Keratinocyte (primary cell): ENCODE data around the gene SMLR1. TPM values are rescaled to one million over a fixed set of nuclear protein-coding genes. Genes with fewer than 3 reads are reported as not detected.

Source experiments
- DNase-seq: peaks from one replicate; pipeline ENCODE4 v3.0.0-alpha.2; 2011; ENCODE audit warnings: low read depth, missing footprints, low spot score
- FAIRE-seq: peaks from 2 replicates; lab custom pipeline; 2011; peaks lifted over from hg19 to GRCh38; lab: Jason Lieb, UNC
- H2AFZ ChIP-seq: 2 replicates; pipeline ENCODE4 v1.6.0; 2012; ENCODE audit warnings: low read length, control low read depth, inconsistent platforms; ENCODE audit not compliant: control insufficient read depth
- H3K27ac ChIP-seq: 2 replicates; pipeline ENCODE4 v1.5.1; 2011; ENCODE audit warnings: low read length; ENCODE audit not compliant: control insufficient read depth, insufficient read depth
- H3K27me3 ChIP-seq: 3 replicates; pipeline ENCODE4 v1.6.0; 2011; ENCODE audit warnings: low read length; ENCODE audit not compliant: control insufficient read depth, insufficient read depth; ENCODE audit errors: extremely low read depth
- H3K36me3 ChIP-seq, 2 experiments: 2 replicates in 1 of 2; 3 replicates in 1 of 2; pipeline ENCODE4 v1.5.1; 2011; ENCODE audit warnings: low read length in 2 of 2, mild to moderate bottlenecking in 1 of 2; ENCODE audit not compliant: control insufficient read depth in 2 of 2, insufficient read depth in 2 of 2; ENCODE audit errors: extremely low read depth in 1 of 2
- H3K4me1 ChIP-seq: 3 replicates; pipeline ENCODE4 v1.5.1; 2011; ENCODE audit warnings: low read length; ENCODE audit not compliant: control insufficient read depth, insufficient read depth; ENCODE audit errors: extremely low read depth
- H3K4me2 ChIP-seq: 3 replicates; pipeline ENCODE4 v1.6.0; 2011; ENCODE audit warnings: low read depth, low read length; ENCODE audit not compliant: control insufficient read depth, insufficient read depth; ENCODE audit errors: extremely low read depth
- H3K4me3 ChIP-seq, 3 experiments: fragments of 200-600 bp in 1 of 3; sonication (generic) in 1 of 3; 2 replicates in 2 of 3; 3 replicates in 1 of 3; pipeline ENCODE4 v1.5.1; 2011 to 2016; ENCODE audit warnings: low read length in 3 of 3, mild to moderate bottlenecking in 3 of 3, control low read depth in 2 of 3, inconsistent platforms in 1 of 3, low read depth in 1 of 3, mixed read lengths in 1 of 3, mixed run types in 1 of 3, moderate library complexity in 1 of 3; ENCODE audit not compliant: control insufficient read depth in 2 of 3, insufficient read depth in 2 of 3; ENCODE audit errors: extremely low read depth in 1 of 3
- H3K79me2 ChIP-seq: 2 replicates; pipeline ENCODE4 v1.6.0; 2012; ENCODE audit warnings: low read length; ENCODE audit not compliant: control insufficient read depth, insufficient read depth
- H3K9ac ChIP-seq: 3 replicates; pipeline ENCODE4 v1.6.0; 2011; ENCODE audit warnings: low read length; ENCODE audit not compliant: control insufficient read depth, insufficient read depth; ENCODE audit errors: extremely low read depth
- H3K9me1 ChIP-seq: 3 replicates; pipeline ENCODE4 v1.6.0; 2011; ENCODE audit warnings: low read length; ENCODE audit not compliant: control insufficient read depth, insufficient read depth; ENCODE audit errors: extremely low read depth
- H3K9me3 ChIP-seq: 2 replicates; pipeline ENCODE4 v1.5.1; 2012; ENCODE audit warnings: low read depth, low read length; ENCODE audit not compliant: control insufficient read depth
- H4K20me1 ChIP-seq: 3 replicates; pipeline ENCODE4 v1.6.0; 2011; ENCODE audit warnings: low read length; ENCODE audit not compliant: control insufficient read depth, insufficient read depth; ENCODE audit errors: extremely low read depth
- EZH2 ChIP-seq: IDR thresholded peaks from one replicate; pipeline ENCODE4 v1.6.1; 2012; ENCODE audit warnings: inconsistent platforms, mild to moderate bottlenecking, low read length, moderate library complexity
- dilution Hi-C: fragments of 300-500 bp; cut with MboI; formaldehyde crosslinking; loops from one replicate; pipeline ENCODE4 v1.7.0; 2020; ENCODE audit warnings: low sequenced_read_pairs; ENCODE audit not compliant: extremely low pct_ligation_motif_present
- polyA plus RNA-seq, 5 experiments: library from polyadenylated mRNA; depleted of rRNA in 3 of 5; stranded (reverse) in 3 of 5; stranded (forward) in 1 of 5; unstranded in 1 of 5; fragments of >200 nt; gene quantifications; 1 replicate in 1 of 5; 2 replicates in 3 of 5; 3 replicates in 1 of 5; pipeline versions ENCODE4 v1.2.1 to v1.2.3, GENCODE V29; 2011 to 2012; ENCODE audit warnings: missing spikeins in 2 of 5, low read depth in 1 of 5, low replicate concordance in 1 of 5
- TF ChIP-seq, protein P1 (sequence below), 3 experiments: IDR thresholded peaks in 1 of 3; conservative IDR thresholded peaks in 1 of 3; optimal IDR thresholded peaks in 1 of 3; 2 replicates in 2 of 3; 3 replicates in 1 of 3; pipeline versions ENCODE3 to v1.5.1; 2011; ENCODE audit warnings: low read length in 3 of 3, mild to moderate bottlenecking in 3 of 3, moderate library complexity in 2 of 3, control low read depth in 1 of 3, inconsistent platforms in 1 of 3; ENCODE audit not compliant: insufficient read depth in 2 of 3; ENCODE audit errors: extremely low read depth in 1 of 3

The SMLR1 gene
- polyA plus RNA-seq, 1 donor (not counting 4 experiments of a cell fraction or from before 2014, with no cell fraction given), result not detected

DNA sequence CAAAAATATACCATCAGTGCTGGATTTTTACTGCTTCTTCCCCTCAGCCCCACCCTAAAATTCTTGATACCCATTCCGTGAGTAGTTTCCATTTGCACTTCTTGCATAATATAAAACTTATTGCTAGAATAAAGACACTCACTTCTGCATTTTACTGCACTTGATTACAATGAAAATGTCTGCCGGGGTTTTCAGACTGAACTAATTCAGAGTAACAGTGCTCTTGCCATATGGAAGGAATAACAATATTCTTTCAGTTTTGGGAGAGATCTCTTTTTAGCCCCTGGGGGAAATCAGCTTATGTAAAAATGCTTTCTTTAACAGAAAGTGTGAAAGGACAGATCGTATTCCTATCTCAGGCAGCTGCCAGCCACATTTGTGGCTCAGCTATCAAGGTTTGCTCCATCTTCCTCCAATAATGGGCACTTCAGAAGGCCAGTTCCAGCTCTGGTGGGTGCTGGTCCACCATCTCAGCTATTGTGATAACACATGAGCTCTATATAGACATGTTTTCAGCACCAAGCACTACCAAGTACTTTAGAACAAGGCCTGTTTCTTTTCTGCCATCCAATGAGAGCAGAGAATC lies 8.9 kb downstream of the SMLR1 start:
- Histone ChIP-seq H3K27me3 (no peaks in the 10 kb centered on the region), H3K79me2 (no peaks in the 10 kb centered on the region), H3K9ac (no peak overlapping the region), H3K4me1 (no peaks in the 10 kb centered on the region), H3K36me3 (no peaks in the 10 kb centered on the region), H3K4me3 (no peak overlapping the region), H3K9me3 (no peaks in the 10 kb centered on the region), H3K27ac (no peak overlapping the region), H3K4me2 (no peak overlapping the region), H4K20me1 (no peaks in the 10 kb centered on the region), H3K9me1 (no peaks in the 10 kb centered on the region), H2AFZ (no peak overlapping the region)
- dilution Hi-C loops, result no loop called here
- DNase-seq (no peak), FAIRE-seq (no peak)
- TF ChIP-seq, protein P1, sequence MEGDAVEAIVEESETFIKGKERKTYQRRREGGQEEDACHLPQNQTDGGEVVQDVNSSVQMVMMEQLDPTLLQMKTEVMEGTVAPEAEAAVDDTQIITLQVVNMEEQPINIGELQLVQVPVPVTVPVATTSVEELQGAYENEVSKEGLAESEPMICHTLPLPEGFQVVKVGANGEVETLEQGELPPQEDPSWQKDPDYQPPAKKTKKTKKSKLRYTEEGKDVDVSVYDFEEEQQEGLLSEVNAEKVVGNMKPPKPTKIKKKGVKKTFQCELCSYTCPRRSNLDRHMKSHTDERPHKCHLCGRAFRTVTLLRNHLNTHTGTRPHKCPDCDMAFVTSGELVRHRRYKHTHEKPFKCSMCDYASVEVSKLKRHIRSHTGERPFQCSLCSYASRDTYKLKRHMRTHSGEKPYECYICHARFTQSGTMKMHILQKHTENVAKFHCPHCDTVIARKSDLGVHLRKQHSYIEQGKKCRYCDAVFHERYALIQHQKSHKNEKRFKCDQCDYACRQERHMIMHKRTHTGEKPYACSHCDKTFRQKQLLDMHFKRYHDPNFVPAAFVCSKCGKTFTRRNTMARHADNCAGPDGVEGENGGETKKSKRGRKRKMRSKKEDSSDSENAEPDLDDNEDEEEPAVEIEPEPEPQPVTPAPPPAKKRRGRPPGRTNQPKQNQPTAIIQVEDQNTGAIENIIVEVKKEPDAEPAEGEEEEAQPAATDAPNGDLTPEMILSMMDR (optimal IDR thresholded peaks at IDR 0.05 in 1 of 3, IDR thresholded peaks at IDR 0.05 in 1 of 3, conservative IDR thresholded peaks at IDR 0.05 in 1 of 3; ENCODE audit: extremely low read depth in 1 of 3, insufficient read depth in 2 of 3, low read length in 3 of 3), result no peak
- no peak for TF ChIP-seq EZH2

DNA sequence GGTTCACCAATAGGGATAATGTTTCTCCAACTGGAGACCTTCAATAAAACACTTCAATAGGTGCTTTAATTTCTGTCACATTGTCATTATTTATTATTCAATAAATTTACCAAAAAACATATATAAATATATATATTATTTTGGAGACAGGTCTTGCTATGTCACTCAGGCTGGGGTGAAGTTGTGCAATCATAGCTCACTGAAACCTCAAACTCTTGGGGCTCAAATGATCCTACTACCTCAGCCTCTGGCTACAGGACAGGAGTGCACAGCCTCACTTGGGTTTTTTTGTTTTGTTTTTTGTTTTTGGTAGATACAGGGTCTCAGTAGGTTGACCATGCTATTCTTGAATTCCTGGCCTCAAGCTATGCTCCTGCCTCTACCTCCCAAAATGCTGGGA lies 9.9 kb downstream of the SMLR1 start:
- dilution Hi-C loops, result no loop called here
- FAIRE-seq, result no peak

More for the DNA sequence above, 9.9 kb downstream of the SMLR1 start:
- Histone ChIP-seq H3K9ac (no peak overlapping the region), H3K4me2 (no peak overlapping the region), H3K27me3 (no peaks in the 10 kb centered on the region), H3K4me1 (no peaks in the 10 kb centered on the region), H4K20me1 (no peaks in the 10 kb centered on the region), H3K4me3 (no peak overlapping the region), H3K79me2 (no peaks in the 10 kb centered on the region), H3K27ac (no peak overlapping the region), H3K36me3 (no peaks in the 10 kb centered on the region), H2AFZ (no peak overlapping the region), H3K9me3 (no peaks in the 10 kb centered on the region), H3K9me1 (no peaks in the 10 kb centered on the region)
- TF ChIP-seq, protein P1 (optimal IDR thresholded peaks at IDR 0.05 in 1 of 3, IDR thresholded peaks at IDR 0.05 in 1 of 3, conservative IDR thresholded peaks at IDR 0.05 in 1 of 3; ENCODE audit: extremely low read depth in 1 of 3, insufficient read depth in 2 of 3, low read length in 3 of 3), result no peak
- no peak for TF ChIP-seq EZH2
- DNase-seq, result no peak
